Measurements from ENCODE around the gene CLTA. TPM values are rescaled to one million over a fixed set of nuclear protein-coding genes. Genes with fewer than 3 reads are reported as not detected.

Gene CLTA
- total and polyA plus RNA-seq, 2 of the 8 experiments (the other 6 are each of a cell fraction or from before 2014, with no cell fraction given), result 137 to 236 TPM

DNA sequence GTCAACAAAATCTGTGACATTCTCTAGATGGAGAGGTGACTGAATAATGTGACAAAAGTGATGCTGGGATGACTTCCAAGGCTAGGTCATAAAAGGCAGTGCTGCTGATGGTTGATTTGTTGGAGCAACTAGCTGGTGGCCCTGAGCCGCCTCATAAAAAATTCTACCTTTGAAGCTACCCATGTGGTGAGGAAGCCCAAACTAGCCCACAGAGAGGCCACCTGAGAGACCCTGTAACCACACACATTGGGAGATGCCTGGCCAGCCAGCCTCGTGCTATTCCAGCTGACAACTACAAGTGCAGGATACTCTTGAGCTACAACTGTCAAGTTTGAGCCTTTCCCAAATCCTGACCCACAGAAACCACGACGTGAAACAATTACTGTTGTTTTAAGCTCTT is 22.7 kb downstream of the CLTA start:
- CTCF ChIA-PET (ENCODE audit: partially characterized antibody), result interaction anchor here (0.6 to 1.9 kb wide), 4 partner anchors 9 to 133 kb away, joined by 3 to 6 read pairs (median 4); no protein-coding TSS in a partner anchor

More for the DNA sequence above, 22.7 kb downstream of the CLTA start:
- WGBS, 2 experiments (ENCODE audit: extremely low coverage in 1 of 2, insufficient coverage in 1 of 2, insufficient read length in 1 of 2, insufficient replicate concordance in 2 of 2, low coverage in 1 of 2, low lambda C conversion rate in 2 of 2, missing lambda C conversion rate in 1 of 2), result 87% methylated on average over 4 of the region's 4 CpGs; no CpG with 5 or more reads in 1 of the 2 experiments
- H3K23ac ChIP-seq (ENCODE audit: insufficient read length), result no peak overlapping the region
- no peak overlapping the region for H3K27ac ChIP-seq (ENCODE audit: low read depth, low read length)
- H4K8ac ChIP-seq (ENCODE audit: extremely low read depth, insufficient read depth, low read length), result no peak overlapping the region
- no peak overlapping the region for H2BK5ac ChIP-seq (ENCODE audit: low read depth, low read length)
- no peak overlapping the region for H3K14ac ChIP-seq (ENCODE audit: insufficient read length)
- peaks cover 11 to 62% (median 36%) of the 10 kb centered on the region in 4 experiments for H3K36me3 ChIP-seq (ENCODE audit: control insufficient read depth in 2 of 4, insufficient read depth in 4 of 4, low read length in 3 of 4)
- H3K9me3 ChIP-seq (ENCODE audit: insufficient read depth in 2 of 2, low read depth in 1 of 2, low read length in 1 of 2), result no peaks in the 10 kb centered on the region
- TF ChIP-seq TBP (IDR thresholded peaks at IDR 0.05; ENCODE audit: low read depth, low read length) (no peak), ATF3 (IDR thresholded peaks at IDR 0.05; ENCODE audit: insufficient read depth, low read depth, low read length) (no peak), CEBPB (IDR thresholded peaks at IDR 0.05; ENCODE audit: low read depth, low read length) (no peak), JUN (IDR thresholded peaks at IDR 0.05; ENCODE audit: low read depth, low read length) (no peak), PHF8 (conservative IDR thresholded peaks at IDR 0.05; ENCODE audit: low read depth, low read length) (no peak), JUND (IDR thresholded peaks at IDR 0.05; ENCODE audit: low read length) (no peak), NANOG (IDR thresholded peaks at IDR 0.05; ENCODE audit: insufficient read depth, low read depth, low read length, poor library complexity, severe bottlenecking) (no peak), POLR2A (IDR thresholded peaks at IDR 0.05; ENCODE audit: control extremely low read depth in 1 of 2, low read depth in 2 of 2, low read length in 2 of 2) (no peak), NRF1 (IDR thresholded peaks at IDR 0.05; ENCODE audit: low read depth, low read length) (no peak), CTBP2 (IDR thresholded peaks at IDR 0.05; ENCODE audit: borderline replicate concordance, insufficient read depth, insufficient read length, low read length) (no peak), ZNF274 (IDR thresholded peaks at IDR 0.05; ENCODE audit: borderline replicate concordance, extremely low read depth, low read length) (no peak), POU5F1 (IDR thresholded peaks at IDR 0.05; ENCODE audit: low read depth, low read length) (no peak), CHD2 (IDR thresholded peaks at IDR 0.05; ENCODE audit: low read length) (no peak), TEAD4 (IDR thresholded peaks at IDR 0.05; ENCODE audit: low read depth, low read length) (no peak)
- no peak overlapping the region for H2BK20ac ChIP-seq (ENCODE audit: low read length)
- peaks cover 10 to 32% of the 10 kb centered on the region in 2 experiments for H4K20me1 ChIP-seq (replicated peaks in 1 of 2; ENCODE audit: control insufficient read depth in 1 of 2, insufficient read depth in 2 of 2, low read length in 2 of 2)
- H2AFZ ChIP-seq (ENCODE audit: low read length), result no peak overlapping the region
- H3K79me1 ChIP-seq (ENCODE audit: low read depth, low read length), result peaks cover 11% of the 10 kb centered on the region
- H3K27me3 ChIP-seq (replicated peaks in 1 of 4; ENCODE audit: control insufficient read depth in 3 of 4, extremely low read depth in 1 of 4, insufficient read depth in 3 of 4, low read length in 3 of 4), result no peaks in the 10 kb centered on the region
- H3K9ac ChIP-seq (replicated peaks in 1 of 4; ENCODE audit: extremely low read depth in 1 of 4, low read depth in 3 of 4, low read length in 3 of 4), result no peak overlapping the region
- H4K5ac ChIP-seq (ENCODE audit: insufficient read length, low read depth, low read length), result no peak overlapping the region
- H3K79me2 ChIP-seq (ENCODE audit: control insufficient read depth in 1 of 2, insufficient read depth in 2 of 2, low read length in 2 of 2), result peaks cover 3 to 35% of the 10 kb centered on the region in 2 experiments; a peak in 2 of 4 replicates
- H2BK15ac ChIP-seq (ENCODE audit: low read length), result no peak overlapping the region
- H3K4me2 ChIP-seq (ENCODE audit: insufficient read depth in 1 of 2, low read depth in 2 of 2, low read length in 2 of 2), result no peak overlapping the region
- POLR2A ChIA-PET (ENCODE audit: partially characterized antibody), result interaction anchor here (1.3 to 1.8 kb wide), 5 partner anchors 9 to 22 kb away, joined by 4 to 8 read pairs (median 5); partner anchors contain the start of gene CLTA
- H2BK12ac ChIP-seq (ENCODE audit: low read depth, low read length), result no peak overlapping the region
- no peak overlapping the region for H3K4ac ChIP-seq (replicated peaks; ENCODE audit: insufficient read length, low read depth, low read length)
- FAIRE-seq, result no peak
- H3K4me1 ChIP-seq (replicated peaks in 1 of 4; ENCODE audit: control insufficient read depth in 3 of 4, insufficient read depth in 4 of 4, low read length in 3 of 4), result no peaks in the 10 kb centered on the region; a peak in 1 of 7 replicates
- H4K91ac ChIP-seq (replicated peaks; ENCODE audit: insufficient read length, low read length), result no peak overlapping the region
- H2BK120ac ChIP-seq (replicated peaks; ENCODE audit: low read depth, low read length), result no peak overlapping the region
- H3K56ac ChIP-seq (replicated peaks; ENCODE audit: insufficient read length, low read depth, low read length), result no peak overlapping the region
- no peaks in the 10 kb centered on the region for H3K23me2 ChIP-seq (ENCODE audit: low read depth, low read length)
- no peak for DNase-seq (ENCODE audit: low read depth in 1 of 2, low spot score in 2 of 2)
- no peak overlapping the region for H3K18ac ChIP-seq (ENCODE audit: extremely low read depth, low read length)
- H3K4me3 ChIP-seq (ENCODE audit: extremely low read depth in 1 of 4, insufficient read depth in 2 of 4, low read depth in 3 of 4, low read length in 4 of 4), result no peak overlapping the region
- H2AK5ac ChIP-seq (ENCODE audit: low read depth, low read length), result no peak overlapping the region

All from H1 (cell line).